HepG2 (cell line): ENCODE measurements around the gene ALK. TPM values are rescaled to one million over a fixed set of nuclear protein-coding genes. Genes with fewer than 3 reads are reported as not detected.

Source experiments
- ATAC-seq: fragments of 200-7000 bp; cut with Tn5 transposase; 3 replicates; pipeline ENCODE4 v1.9.1; 2020; ENCODE audit warnings: mild to moderate bottlenecking, moderate library complexity
- BruUV-seq: library from RNA; stranded (reverse); fragments of 400-500 nt; replicated peaks from 2 replicates; lab custom pipeline; 2021; lab: Mats Ljungman, UMichigan
- CTCF ChIA-PET: fragments of 300-600 bp; formaldehyde crosslinking; extraction: SDS; loops from one replicate; lab custom pipeline; 2021; ENCODE audit warnings: low total read pairs, inconsistent platforms, low intra/inter-chr PET ratio; lab: Yijun Ruan, JAX
- POLR2A ChIA-PET: fragments of 350-600 bp; sonication (Branson Sonifier 250); formaldehyde crosslinking; loops from one replicate; lab custom pipeline; 2020; ENCODE audit warnings: antibody characterized with exemption, inconsistent platforms; lab: Yijun Ruan, JAX
- DNase-seq: peaks from one replicate; pipeline ENCODE4 v3.0.0-alpha.2; 2015; ENCODE audit warnings: low spot score
- FAIRE-seq: peaks from 3 replicates; lab custom pipeline; 2011; peaks lifted over from hg19 to GRCh38; lab: Jason Lieb, UNC
- H2AFZ ChIP-seq: one replicate; pipeline ENCODE4 v1.6.1; 2011; ENCODE audit warnings: low read length, inconsistent platforms
- H3K27ac ChIP-seq: fragments of 300-600 bp; 3 replicates; pipeline ENCODE4 v1.8.0; 2011; ENCODE audit warnings: mixed run types, mild to moderate bottlenecking, mixed read lengths, low read length, inconsistent platforms; ENCODE audit not compliant: insufficient read depth; ENCODE audit errors: extremely low read length
- H3K27me3 ChIP-seq, 2 experiments: fragments of 200-600 bp in 1 of 2; 2 replicates in 1 of 2; 3 replicates in 1 of 2; pipeline versions ENCODE4 v1.6.0 to v1.8.0; 2011; ENCODE audit warnings: low read length in 2 of 2, mild to moderate bottlenecking in 2 of 2, moderate library complexity in 2 of 2, inconsistent platforms in 1 of 2; ENCODE audit not compliant: insufficient read depth in 2 of 2, control insufficient read depth in 1 of 2
- H3K36me3 ChIP-seq, 2 experiments: fragments of 200-600 bp in 1 of 2; replicated peaks in 1 of 2; 2 replicates in 1 of 2; 3 replicates in 1 of 2; pipeline versions ENCODE4 v1.5.1 to v1.8.0; 2011; ENCODE audit warnings: low read length in 2 of 2, inconsistent platforms in 1 of 2; ENCODE audit not compliant: insufficient read depth in 2 of 2, control insufficient read depth in 1 of 2
- H3K4me1 ChIP-seq: 2 replicates; pipeline ENCODE4 v1.5.1; 2012; ENCODE audit warnings: low read length, inconsistent platforms; ENCODE audit not compliant: insufficient read depth
- H3K4me2 ChIP-seq: 2 replicates; pipeline ENCODE4 v1.6.0; 2011; ENCODE audit warnings: low read depth, low read length, inconsistent platforms
- H3K4me3 ChIP-seq, 3 experiments: fragments of 200-600 bp in 1 of 3; sonication (generic), shearing (Covaris generic) in 1 of 3; replicated peaks in 1 of 3; 2 replicates each; pipeline ENCODE4 v1.5.1; 2011 to 2016; ENCODE audit warnings: low read length in 3 of 3, inconsistent platforms in 2 of 3, low read depth in 2 of 3, mild to moderate bottlenecking in 2 of 3, control low read depth in 1 of 3, mixed read lengths in 1 of 3; ENCODE audit not compliant: insufficient read depth in 1 of 3
- H3K79me2 ChIP-seq: one replicate; pipeline ENCODE4 v1.6.1; 2011; ENCODE audit warnings: low read length, inconsistent platforms; ENCODE audit not compliant: insufficient read depth
- H3K9ac ChIP-seq: 2 replicates; pipeline ENCODE4 v1.6.0; 2011; ENCODE audit warnings: mild to moderate bottlenecking, low read depth, low read length, inconsistent platforms; ENCODE audit not compliant: insufficient read depth
- H3K9me3 ChIP-seq: 2 replicates; pipeline ENCODE4 v1.5.1; 2012; ENCODE audit warnings: mild to moderate bottlenecking, low read length
- H4K20me1 ChIP-seq: 2 replicates; pipeline ENCODE4 v1.6.0; 2011; ENCODE audit warnings: inconsistent platforms, mild to moderate bottlenecking, low read length, moderate library complexity; ENCODE audit not compliant: insufficient read depth
- ELF4 ChIP-seq: sonication (generic); formaldehyde crosslinking; IDR thresholded peaks from 2 replicates; pipeline ENCODE4 v1.5.0; 2020; ENCODE audit warnings: missing genetic modification reagents, mild to moderate bottlenecking, moderate library complexity, borderline replicate concordance
- GLI4 ChIP-seq: sonication (generic); formaldehyde crosslinking; IDR thresholded peaks from 2 replicates; pipeline ENCODE4 v1.5.1; 2020; ENCODE audit warnings: missing genetic modification reagents, mild to moderate bottlenecking, moderate library complexity, borderline replicate concordance
- KAT7 ChIP-seq: IDR thresholded peaks from 2 replicates; pipeline ENCODE4 v1.6.1; 2018; ENCODE audit warnings: borderline replicate concordance, missing compliant biosample characterization
- MEF2D ChIP-seq: sonication (generic); formaldehyde crosslinking; IDR thresholded peaks from 2 replicates; pipeline ENCODE4 v1.5.1; 2020; ENCODE audit warnings: mild to moderate bottlenecking, missing genetic modification reagents
- MTA3 ChIP-seq: sonication (generic); formaldehyde crosslinking; IDR thresholded peaks from 2 replicates; pipeline ENCODE4 v1.4.0; 2020; ENCODE audit warnings: missing genetic modification reagents
- NFIB ChIP-seq: sonication (generic); formaldehyde crosslinking; IDR thresholded peaks from 2 replicates; pipeline ENCODE4 v1.9.0; 2021; ENCODE audit warnings: missing genetic modification reagents, mild to moderate bottlenecking, borderline replicate concordance
- NFRKB ChIP-seq: fragments of 450-650 bp; IDR thresholded peaks from 2 replicates; pipeline ENCODE4 v1.6.1; 2017
- PHF8 ChIP-seq: sonication (generic); formaldehyde crosslinking; IDR thresholded peaks from 2 replicates; pipeline ENCODE4 v1.5.0; 2020; ENCODE audit warnings: missing genetic modification reagents
- SP4 ChIP-seq: sonication (generic); formaldehyde crosslinking; IDR thresholded peaks from 2 replicates; pipeline ENCODE4 v1.8.1; 2023; ENCODE audit warnings: mild to moderate bottlenecking, missing genetic modification reagents
- TEAD2 ChIP-seq: sonication (generic); formaldehyde crosslinking; IDR thresholded peaks from 2 replicates; pipeline ENCODE4 v1.9.0; 2021; ENCODE audit warnings: missing genetic modification reagents
- XRCC5 ChIP-seq: fragments of 200-400 bp; formaldehyde crosslinking; optimal IDR thresholded peaks from 2 replicates; pipeline ENCODE3; 2017; ENCODE audit warnings: mild to moderate bottlenecking, low read length
- ZMYM3 ChIP-seq: sonication (generic); formaldehyde crosslinking; IDR thresholded peaks from 2 replicates; pipeline ENCODE4 v1.5.1; 2020; ENCODE audit warnings: mild to moderate bottlenecking, missing genetic modification reagents
- ZNF282 ChIP-seq: fragments of 450-650 bp; IDR thresholded peaks from 2 replicates; pipeline ENCODE4 v1.6.1; 2018; ENCODE audit not compliant: partially characterized antibody
- ZNF326 ChIP-seq: sonication (generic); formaldehyde crosslinking; IDR thresholded peaks from 2 replicates; pipeline ENCODE4 v1.4.0; 2020; ENCODE audit warnings: missing genetic modification reagents, borderline replicate concordance
- ZNF34 ChIP-seq: sonication (generic); formaldehyde crosslinking; IDR thresholded peaks from 2 replicates; pipeline ENCODE4 v1.4.0; 2020; ENCODE audit warnings: mild to moderate bottlenecking, missing genetic modification reagents, borderline replicate concordance
- ZNF629 ChIP-seq: sonication (generic); formaldehyde crosslinking; conservative IDR thresholded peaks from 2 replicates; pipeline ENCODE4 v1.5.0; 2020; ENCODE audit warnings: missing genetic modification reagents
- ZNF709 ChIP-seq: sonication (generic); formaldehyde crosslinking; IDR thresholded peaks from 2 replicates; pipeline ENCODE4 v1.5.0; 2020; ENCODE audit warnings: mild to moderate bottlenecking, missing genetic modification reagents
- ZNF780A ChIP-seq: sonication (generic); formaldehyde crosslinking; IDR thresholded peaks from 2 replicates; pipeline ENCODE4 v1.8.0; 2022; ENCODE audit warnings: mild to moderate bottlenecking, missing genetic modification reagents, moderate library complexity
- WGBS: methylation state at CpG from one replicate; pipeline ENCODE4 v1.1.6; 2017; ENCODE audit warnings: low lambda C conversion rate; 5-methylcytosine and 5-hydroxymethylcytosine counted together
- in situ Hi-C: cut with HindIII; loops from 2 replicates; pipeline ENCODE4 v1.10.0; 2017; ENCODE audit warnings: low pct_unique_long_range_greater_than_20kb; ENCODE audit not compliant: extremely low pct_ligation_motif_present
- intact Hi-C: fragments of 100-400 bp; cut with micrococcal nuclease; formaldehyde crosslinking; loops from one replicate; pipeline ENCODE4 v1.10.0; 2022; ENCODE audit not compliant: unreplicated experiment
- polyA plus RNA-seq, 8 experiments: library from polyadenylated mRNA; depleted of rRNA in 3 of 8; stranded (reverse) in 7 of 8; unstranded in 1 of 8; fragments of >200 nt; fragmentation: Illumina TruSeq in 4 of 8; extraction: Trizol in 4 of 8; gene quantifications; 2 replicates each; pipeline versions ENCODE4 v1.2.1 to v1.2.3, GENCODE V29; 2011 to 2016; ENCODE audit warnings: low read depth in 4 of 8, missing spikeins in 1 of 8, mixed read lengths in 1 of 8; ENCODE audit not compliant: insufficient read depth in 1 of 8
- total RNA-seq, 5 experiments: library from RNA; depleted of rRNA; stranded (reverse); fragments of >200 nt; fragmentation: Illumina TruSeq; extraction: Trizol; gene quantifications; 2 replicates each; pipeline ENCODE4 v1.2.3, GENCODE V29; 2016; ENCODE audit warnings: low read depth in 1 of 5
- TF ChIP-seq, protein P1 (sequence below): sonication (generic); formaldehyde crosslinking; IDR thresholded peaks from 2 replicates; pipeline ENCODE4 v1.8.1; 2023; ENCODE audit warnings: mild to moderate bottlenecking, moderate library complexity, missing genetic modification reagents
- TF ChIP-seq, protein P2 (sequence below): sonication (generic); formaldehyde crosslinking; IDR thresholded peaks from 2 replicates; pipeline ENCODE4 v1.5.1; 2020; ENCODE audit warnings: missing genetic modification reagents, mild to moderate bottlenecking, borderline replicate concordance

ALK gene
- total and polyA plus RNA-seq, 2 of the 13 experiments (the other 11 are each of a cell fraction or from before 2014, with no cell fraction given): not detected

DNA sequence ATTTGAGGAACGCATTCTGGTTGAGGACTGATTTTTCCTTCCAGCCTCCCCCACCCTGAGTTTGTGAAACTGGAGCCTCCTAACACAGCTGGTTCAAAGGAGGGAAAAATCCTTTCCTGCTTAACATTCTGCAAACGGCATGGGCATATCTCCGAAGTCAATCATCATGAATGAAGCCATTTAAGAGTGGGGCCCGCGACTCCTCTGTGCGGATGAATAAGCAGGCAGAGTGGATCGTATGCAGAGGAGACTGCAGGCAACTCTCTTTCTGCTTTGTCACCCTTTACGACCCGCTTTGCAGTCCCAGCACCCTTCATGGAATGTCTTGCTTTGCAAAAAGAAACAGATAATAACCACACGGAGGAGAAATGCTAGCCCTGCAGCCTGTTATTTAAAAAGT, 500.9 kb downstream of the ALK start:
- no peak overlapping the region for H3K27ac ChIP-seq
- DNase-seq (no peak), ATAC-seq (no peak), FAIRE-seq (no peak)
- CTCF ChIA-PET: no interaction called here
- TF ChIP-seq NFIB (no peak), SP4 (CRISPR knock-in tag) (no peak), MTA3 (CRISPR knock-in tag) (no peak), ZMYM3 (no peak), NFRKB (no peak), ZNF34 (CRISPR knock-in tag) (no peak), ZNF326 (CRISPR knock-in tag) (no peak)
- TF ChIP-seq, protein P1, sequence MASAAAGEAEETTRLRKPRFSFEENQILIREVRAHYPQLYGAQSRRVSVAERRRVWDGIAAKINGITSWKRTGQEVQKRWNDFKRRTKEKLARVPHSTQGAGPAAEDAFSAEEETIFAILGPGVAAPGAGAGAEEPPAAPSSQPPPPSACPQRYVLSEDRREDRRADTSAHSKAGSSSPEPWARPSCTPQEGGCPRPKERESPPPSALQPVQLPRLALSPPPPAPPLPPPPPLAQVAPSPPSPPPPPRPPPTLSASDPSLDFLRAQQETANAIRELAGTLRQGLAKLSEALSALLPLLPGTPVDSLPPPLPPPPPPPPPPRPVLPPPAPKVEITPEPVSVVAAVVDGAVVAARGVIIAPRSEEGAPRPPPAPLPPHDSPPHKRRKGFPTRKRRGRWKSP (CRISPR knock-in tag): no peak
- H3K9me3 ChIP-seq: no peaks in the 10 kb centered on the region
- no peak overlapping the region for H2AFZ ChIP-seq
- peaks cover 3 to 35% of the 10 kb centered on the region in 2 experiments; a peak in 3 of 5 replicates for H3K27me3 ChIP-seq
- in situ Hi-C loops (no loop called here), intact Hi-C loops (no loop called here)
- WGBS: 20% methylated on average over 10 of the region's 10 CpGs
- no peaks in the 10 kb centered on the region for H3K79me2 ChIP-seq
- no TSS peak for BruUV-seq
- H3K36me3 ChIP-seq: no peaks in the 10 kb centered on the region
- H3K4me1 ChIP-seq: no peaks in the 10 kb centered on the region
- no peak overlapping the region for H3K4me2 ChIP-seq
- H3K4me3 ChIP-seq: no peak overlapping the region
- no peaks in the 10 kb centered on the region for H4K20me1 ChIP-seq
- POLR2A ChIA-PET: no interaction called here
- no peak overlapping the region for H3K9ac ChIP-seq

DNA sequence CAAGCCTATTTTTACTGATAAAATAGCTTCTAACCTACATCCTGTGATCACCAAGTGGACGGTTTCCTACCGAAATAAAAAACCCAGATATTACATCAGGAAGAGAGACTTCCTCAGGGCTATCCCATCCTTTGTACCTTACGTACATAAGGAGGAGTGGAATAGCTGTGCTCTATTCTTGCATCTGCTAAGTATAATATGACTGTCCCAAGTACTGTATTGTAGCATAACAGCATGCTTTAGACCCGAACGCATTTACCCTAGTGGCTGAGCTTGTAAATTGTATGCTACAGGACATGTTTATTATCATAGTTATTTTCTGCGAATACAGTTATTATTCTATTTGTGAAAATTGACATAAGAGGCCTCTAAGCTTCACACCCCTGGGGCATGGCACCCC, 503.8 kb downstream of the ALK start:
- no peaks in the 10 kb centered on the region for H3K9me3 ChIP-seq
- H3K4me2 ChIP-seq: no peak overlapping the region
- no peaks in the 10 kb centered on the region for H3K79me2 ChIP-seq
- H3K9ac ChIP-seq: no peak overlapping the region
- no peak for DNase-seq
- peaks cover 3 to 31% of the 10 kb centered on the region in 2 experiments; a peak in 3 of 5 replicates for H3K27me3 ChIP-seq
- POLR2A ChIA-PET: no interaction called here
- no peaks in the 10 kb centered on the region for H3K36me3 ChIP-seq
- H4K20me1 ChIP-seq: no peaks in the 10 kb centered on the region
- no peaks in the 10 kb centered on the region for H3K4me1 ChIP-seq
- in situ Hi-C loops (no loop called here), intact Hi-C loops (no loop called here)
- 19% methylated on average over 6 of the region's 6 CpGs for WGBS
- H3K4me3 ChIP-seq: no peak overlapping the region
- H3K27ac ChIP-seq: no peak overlapping the region
- no peak for FAIRE-seq
- no TSS peak for BruUV-seq
- CTCF ChIA-PET: no interaction called here
- ATAC-seq: no peak; the same call in 2 of the 3 replicates
- H2AFZ ChIP-seq: no peak overlapping the region
- TF ChIP-seq ZNF282 (no peak), ZNF780A (CRISPR knock-in tag) (no peak), MEF2D (CRISPR knock-in tag) (no peak), GLI4 (CRISPR knock-in tag) (no peak), XRCC5 (no peak), PHF8 (CRISPR knock-in tag) (no peak), ZNF629 (no peak), KAT7 (no peak), ELF4 (CRISPR knock-in tag) (no peak), TEAD2 (CRISPR knock-in tag) (no peak), ZNF709 (CRISPR knock-in tag) (no peak)
- TF ChIP-seq, protein P2, sequence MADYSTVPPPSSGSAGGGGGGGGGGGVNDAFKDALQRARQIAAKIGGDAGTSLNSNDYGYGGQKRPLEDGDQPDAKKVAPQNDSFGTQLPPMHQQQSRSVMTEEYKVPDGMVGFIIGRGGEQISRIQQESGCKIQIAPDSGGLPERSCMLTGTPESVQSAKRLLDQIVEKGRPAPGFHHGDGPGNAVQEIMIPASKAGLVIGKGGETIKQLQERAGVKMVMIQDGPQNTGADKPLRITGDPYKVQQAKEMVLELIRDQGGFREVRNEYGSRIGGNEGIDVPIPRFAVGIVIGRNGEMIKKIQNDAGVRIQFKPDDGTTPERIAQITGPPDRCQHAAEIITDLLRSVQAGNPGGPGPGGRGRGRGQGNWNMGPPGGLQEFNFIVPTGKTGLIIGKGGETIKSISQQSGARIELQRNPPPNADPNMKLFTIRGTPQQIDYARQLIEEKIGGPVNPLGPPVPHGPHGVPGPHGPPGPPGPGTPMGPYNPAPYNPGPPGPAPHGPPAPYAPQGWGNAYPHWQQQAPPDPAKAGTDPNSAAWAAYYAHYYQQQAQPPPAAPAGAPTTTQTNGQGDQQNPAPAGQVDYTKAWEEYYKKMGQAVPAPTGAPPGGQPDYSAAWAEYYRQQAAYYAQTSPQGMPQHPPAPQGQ (CRISPR knock-in tag): no peak
